ENCODE data around the gene INSIG2.
"Not testable (repeated sequence)": the region's sequence is repeated elsewhere in the genome, so short reads cannot be mapped to it uniquely, and the experiment has no call there.

Gene INSIG2

DNA sequence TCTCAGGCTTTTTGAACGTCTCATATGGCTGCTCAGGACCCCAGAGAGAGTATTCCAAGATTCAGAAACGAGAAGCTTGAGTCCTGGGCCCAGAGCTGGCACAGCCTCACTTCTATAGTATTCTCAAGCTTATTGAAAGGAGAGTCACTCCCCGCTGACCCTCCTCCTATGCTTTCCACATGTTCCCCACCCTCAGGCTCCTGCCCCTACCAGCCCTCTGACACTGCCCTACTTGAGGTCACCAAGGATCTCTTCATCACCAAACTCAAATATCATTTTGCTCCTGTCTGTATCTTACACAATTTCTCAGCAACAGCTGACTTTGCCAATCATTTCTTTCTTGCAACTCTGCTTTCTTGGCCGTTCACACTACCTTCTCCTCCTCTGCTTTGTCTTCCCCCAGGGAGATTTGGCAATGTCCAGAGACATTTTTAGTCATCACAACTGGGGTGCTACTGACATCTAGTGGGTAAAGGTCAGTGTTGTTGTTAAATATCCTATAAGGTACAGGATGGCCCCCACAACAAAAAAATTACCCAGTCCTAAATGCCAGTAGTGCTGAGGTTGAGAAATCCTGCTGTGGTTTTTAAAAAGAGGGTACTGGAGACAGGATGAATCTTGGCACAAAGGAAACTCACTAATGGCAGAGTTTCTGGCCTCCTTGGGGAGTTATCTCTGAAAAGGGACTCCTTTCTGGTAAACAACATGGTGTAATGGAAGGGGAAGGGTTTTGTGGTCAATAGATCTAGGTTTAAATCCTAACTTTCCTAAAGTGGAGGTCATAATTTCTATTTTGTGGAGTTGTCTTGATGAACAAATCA is 26.9 kb upstream of the INSIG2 start:
- peak in 1 of 5 donors; percentile 8 for DNase-seq

DNA sequence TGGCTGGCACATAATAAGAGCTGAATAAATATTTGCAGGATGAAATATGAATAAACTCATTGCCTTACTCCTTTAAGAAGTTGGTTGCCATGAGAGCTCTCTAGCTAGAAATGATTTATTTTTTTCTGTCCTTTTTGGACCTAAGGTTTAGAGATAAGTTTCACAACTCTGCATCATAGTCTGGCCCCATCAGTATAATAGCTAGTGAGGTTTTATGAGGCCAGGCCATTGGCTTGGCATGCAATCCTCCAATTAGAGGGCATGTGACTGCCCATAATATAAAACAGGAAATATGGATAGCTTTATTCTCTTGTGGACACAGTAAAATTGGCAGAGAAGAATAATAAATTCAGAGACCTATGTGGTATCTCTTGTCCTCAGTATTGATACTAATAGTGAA is 26.2 kb upstream of the INSIG2 start:
- DNase-seq: no peak

DNA sequence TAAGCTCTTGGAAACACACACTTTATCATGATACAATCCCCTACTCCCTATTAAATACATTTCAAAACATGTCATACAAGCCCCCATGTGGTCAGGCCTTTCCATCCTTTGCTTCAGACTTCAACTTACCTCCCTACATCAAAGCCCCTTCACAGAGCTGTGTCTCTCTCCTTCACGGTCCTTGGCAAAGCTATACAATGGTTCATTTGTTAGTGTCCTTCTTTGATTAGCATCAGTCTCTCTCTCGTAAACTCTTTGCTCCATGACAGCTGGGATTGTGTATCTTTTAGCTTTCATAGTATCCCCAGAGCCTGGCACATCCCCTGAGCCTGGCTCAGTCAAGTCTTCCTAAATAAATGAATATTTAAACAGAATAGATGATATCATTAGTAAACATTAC is 25.6 kb upstream of the INSIG2 start:
- no peak for DNase-seq

DNA sequence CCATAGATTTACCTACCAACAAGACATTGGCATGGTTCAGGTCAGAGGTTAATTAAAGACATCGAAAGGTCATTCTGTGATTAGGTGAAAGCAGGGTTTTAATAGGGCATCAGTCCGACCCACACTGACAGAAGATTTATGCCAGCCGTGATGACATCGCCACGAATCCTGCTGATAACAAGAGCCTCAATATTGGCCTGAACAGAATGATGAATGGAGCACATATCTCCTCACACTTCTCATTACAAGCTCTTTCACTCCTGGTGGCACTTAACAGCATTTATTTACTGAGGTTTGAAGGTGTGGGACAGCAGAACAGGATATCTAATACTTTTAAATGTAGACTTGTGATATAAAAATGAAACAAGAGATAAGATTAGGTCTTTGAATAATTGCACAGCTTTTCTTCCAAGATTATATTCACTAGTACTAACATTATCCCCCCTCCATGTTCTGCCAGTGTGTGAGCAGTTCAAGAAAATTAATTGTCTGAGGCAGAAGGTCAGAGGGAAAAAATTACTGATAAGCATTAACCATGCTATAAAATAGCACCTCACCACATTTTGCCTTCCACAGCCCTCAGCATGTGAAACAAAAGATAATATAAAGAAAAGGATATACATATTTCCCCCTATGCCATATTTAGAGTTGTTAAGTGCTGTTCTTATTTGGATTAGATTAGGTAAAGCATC is 23.1 kb upstream of the INSIG2 start:
- DNase-seq: no peak

DNA sequence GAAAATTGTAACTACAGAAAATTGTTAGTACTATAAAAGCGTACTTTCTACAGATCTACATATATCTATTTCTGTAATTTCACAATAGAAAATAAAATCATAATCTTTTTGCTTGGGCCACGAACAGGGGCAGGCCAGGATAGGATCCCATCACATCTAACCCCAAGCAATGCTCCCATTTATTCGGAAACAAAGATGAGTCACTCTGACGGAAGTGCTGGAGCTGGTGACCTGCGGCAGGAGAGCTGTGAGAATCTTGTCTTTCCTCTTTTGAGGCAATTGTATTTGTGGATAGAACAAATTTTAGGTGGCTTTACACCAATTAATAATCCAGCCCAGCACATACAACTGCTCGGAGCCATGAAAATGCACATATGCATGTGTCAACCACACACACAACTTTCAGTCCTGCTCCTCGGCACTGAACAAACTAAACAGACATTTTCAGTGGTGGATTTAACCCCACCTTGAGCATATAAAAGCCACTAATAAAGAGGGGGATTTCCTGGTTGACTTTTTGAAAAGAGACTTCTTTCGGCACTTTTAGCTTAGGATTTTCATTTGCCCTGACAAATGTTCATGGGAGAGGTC is 22.3 kb upstream of the INSIG2 start:
- no peak for DNase-seq

DNA sequence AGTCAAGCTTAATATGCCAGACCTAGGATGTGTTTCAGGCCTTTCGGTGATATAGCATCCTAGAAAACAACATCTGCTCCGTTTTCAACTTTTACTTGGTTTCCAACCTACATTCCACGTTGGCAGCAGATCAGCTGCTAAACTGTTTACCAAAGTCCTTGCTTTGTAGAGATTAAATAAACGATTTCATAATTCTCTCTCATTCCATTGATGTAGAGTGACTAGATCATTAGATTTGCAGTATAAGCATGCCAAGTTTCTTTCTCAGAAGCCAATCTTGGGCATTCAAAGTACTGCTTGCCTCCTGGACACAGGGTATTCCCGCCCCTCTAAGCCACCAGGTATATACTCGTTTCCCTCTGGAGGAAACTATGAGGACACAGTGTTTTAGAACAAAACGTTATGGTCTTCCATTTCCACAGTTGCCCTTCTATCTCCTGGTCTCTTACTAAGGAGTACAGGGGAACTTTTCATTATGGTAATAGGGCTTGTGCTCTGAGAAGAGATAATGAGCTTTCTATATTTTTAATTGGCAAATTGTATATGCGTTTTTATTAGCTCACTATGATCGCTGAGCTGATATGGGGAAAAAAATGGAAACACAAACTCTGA is 10.5 kb upstream of the INSIG2 start:
- no peak for DNase-seq

DNA sequence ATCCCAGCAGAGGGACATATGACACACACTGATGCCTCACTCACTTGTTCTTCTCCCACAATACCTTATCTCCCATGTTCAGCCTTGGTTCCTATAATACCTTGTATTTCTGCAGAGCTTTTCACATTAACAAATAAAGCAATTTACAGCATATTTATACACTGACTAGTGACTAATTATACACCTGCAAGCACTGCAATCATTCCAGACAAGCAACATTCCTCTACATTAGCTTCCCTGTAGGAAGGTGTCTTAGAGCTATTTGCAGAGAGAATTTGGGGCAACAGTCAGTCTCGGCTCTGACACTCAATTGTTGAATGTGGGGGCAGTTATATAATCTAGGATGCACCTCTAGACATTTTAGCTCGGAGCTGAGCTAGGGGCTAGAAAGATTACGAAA is 9.5 kb upstream of the INSIG2 start:
- DNase-seq: no peak

DNA sequence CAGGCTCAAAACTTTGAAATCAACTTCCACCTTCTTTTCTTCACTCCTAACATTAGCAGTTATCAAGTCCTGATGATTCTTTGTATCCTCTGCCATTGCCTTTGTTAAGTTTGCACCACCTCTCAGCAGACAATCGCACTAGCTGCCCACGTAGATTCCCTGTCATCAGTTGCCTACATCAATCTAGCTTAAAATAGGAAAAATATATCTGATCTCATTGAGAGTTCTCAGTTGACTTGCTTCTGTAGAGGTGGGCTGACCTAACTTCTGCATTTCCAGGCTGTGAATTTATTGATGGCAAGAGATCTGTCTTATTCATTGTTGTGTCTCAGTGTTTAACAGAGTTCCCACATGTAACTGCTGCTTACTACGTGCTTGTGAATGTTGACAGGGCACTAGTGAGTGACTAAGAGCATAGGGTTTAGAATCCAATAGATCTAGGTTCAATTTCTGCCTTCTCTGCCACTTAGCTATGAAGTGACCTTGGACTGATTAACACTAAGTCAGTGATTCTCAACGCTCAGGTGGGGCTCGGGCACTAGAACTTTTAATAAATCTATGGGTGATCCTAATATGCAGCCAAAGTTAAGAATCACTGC is 3.7 kb upstream of the INSIG2 start:
- DNase-seq: no peak

DNA sequence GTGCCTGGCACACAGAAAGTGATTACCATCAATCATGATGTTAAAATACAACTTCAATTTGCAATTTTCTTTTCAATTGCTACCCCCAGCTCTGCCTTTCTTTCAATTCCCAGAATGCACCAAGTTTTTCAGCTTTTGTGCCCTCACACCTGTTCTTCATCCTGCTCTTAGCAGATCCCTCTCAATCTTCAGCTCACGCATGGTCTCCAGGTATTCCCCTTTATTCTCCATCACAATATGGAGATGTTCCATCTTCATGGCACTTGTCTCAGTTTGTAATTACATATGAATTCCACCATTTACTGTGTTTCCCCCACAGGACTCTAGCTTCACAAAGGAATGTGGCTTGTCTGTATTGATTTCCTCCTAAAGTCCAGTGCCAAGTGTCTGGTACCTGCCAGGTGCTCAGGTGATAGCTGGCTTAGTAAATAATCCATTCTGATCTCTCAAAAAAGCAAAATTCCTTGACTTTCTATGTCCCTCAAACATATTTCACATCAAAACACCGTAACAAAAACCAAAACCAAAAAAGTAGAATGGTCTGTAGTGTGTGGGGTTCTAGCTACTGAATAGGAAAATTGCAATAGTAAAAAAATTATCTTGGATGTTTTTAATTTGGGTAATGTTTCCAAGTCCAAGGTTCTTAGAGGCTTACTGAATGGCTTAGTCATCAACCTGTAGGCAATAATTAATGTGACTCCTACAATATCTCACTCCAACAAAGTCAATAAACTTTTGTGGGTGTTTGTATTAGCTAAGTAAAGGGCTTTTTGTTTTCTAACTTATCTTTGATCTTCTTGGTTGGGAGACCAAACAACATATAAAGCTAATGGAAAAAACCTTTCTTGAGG is 2.9 kb upstream of the INSIG2 start:
- DNase-seq: no peak

DNA sequence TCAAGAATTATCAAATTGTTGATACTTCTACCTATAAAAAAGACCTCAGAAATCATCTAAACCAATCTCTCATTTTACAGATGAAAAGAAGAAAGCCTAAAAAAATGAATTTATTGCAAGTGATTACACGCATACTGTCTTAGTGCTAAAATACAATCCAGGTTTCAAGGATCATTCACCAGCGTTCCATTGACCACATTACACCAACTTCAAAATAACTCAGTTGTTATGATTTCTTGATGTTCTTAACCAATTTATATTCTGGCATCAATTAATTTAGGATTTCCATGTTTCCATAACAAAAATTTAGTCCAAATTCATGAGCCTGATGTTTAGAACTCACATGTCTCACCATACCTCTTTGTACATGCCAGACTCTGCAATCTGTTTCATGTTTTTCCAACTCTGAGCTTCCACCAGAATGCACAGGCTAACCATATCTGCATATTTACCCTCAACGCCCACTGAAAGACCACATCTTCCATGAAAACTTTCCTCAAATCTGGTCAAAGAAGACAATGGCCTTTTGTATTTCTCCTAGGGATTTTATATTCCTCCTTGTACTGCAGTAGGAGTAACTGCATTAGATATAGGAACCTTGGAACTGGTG is 2.1 kb upstream of the INSIG2 start:
- no peak for DNase-seq

DNA sequence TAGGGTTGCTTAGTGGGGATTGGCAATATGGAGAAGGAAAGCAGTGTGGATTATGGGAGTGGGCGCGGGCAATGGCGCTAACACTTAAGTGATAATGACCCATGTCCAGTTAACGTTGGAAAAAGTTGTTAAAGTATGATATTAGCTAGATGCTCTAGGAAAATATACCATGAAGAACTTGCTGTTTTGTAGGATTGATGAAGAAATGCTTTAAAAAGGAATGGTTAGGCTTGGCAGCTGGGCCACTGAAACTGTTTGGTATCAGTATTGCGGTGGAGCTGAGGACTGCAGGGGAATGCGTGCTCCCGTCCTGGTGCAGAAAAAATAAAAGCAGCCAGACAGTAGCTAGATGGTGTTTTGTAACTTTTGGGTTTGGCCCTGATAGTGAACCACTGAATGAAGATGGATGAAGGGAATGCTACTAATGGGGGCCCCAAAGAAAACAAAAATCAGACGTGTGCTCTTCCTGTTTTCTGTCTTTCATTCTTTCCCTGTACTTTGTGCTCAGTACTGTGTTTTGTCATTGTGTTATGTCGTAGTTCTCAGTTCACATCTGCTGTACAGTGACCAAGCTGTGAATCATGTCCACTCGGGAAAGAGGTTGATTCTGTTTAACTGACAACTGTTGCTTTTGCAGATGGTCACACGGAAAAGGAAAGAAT is 999 bp downstream of the INSIG2 start:
- peak in 3 of 5 donors; percentile 2 to 32 (median 4) for DNase-seq

DNA sequence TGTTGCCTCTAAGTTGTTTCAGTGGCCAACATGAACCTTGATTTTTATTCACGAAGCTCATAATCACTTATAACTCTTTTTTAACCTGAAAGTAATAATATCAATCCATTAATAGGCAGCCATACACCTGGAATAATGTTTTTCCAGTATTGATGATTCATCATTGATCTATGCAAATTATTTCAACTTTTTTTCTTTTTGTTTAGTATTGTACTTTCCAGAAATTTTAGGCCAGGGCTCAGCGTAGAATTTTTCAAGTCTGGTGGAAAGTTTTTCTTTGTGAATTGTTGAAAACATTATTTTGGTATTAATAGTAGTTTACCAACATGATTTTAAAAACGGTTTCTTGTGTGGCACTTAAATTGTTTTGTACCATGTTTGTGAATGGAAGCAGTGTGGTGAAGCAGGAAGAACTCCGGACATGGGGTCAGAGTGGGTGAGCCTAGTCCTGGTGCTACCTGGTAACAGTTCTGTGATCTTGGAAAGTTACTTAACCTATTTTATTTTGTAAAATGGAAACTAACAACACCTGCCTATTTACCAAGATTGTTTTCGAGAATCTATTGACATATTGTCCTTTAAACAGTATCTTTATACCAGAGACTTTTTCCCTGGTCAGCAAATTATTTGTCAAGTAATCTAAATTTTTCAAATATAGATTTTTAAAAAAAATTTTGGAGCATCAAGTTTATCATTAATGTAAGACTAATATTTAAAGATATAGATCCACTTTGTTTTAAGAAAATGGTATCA is 2.3 kb downstream of the INSIG2 start:
- DNase-seq: no peak

DNA sequence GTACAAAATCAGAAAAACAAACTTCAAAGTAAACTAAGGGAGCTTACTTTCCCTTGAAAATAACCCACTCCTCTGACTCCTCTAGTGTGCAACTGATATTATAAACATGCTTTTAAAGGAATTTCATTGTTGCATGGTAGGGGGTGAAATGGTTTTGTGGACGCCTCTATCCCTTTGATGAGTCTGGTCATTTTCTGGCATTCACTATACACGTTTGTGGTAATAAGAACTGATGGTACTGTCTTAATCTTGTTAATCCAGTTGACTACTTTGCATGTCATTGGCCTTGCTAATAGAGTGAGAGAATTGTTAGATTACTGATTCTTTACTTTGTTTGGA is 2.8 kb downstream of the INSIG2 start:
- DNase-seq: no peak

DNA sequence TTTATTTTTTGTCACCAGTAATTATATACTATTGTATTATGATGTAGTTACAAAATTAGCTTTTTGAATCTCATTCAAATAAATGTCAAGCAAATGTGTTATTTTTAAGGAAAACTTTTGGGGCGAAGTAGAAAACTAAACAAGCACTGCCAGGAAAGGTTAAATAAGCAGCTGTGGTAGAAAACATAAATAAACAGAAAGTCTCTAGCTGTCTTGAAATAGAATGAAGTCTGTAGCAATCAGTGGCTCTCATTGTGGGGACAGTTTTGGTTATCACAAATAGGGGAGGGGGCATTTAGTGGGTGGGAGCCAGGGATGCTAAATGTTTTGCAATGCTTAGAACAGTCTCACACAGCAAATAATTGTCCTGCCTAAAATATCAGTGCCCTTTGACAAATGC is 3.4 kb downstream of the INSIG2 start:
- no peak for DNase-seq

DNA sequence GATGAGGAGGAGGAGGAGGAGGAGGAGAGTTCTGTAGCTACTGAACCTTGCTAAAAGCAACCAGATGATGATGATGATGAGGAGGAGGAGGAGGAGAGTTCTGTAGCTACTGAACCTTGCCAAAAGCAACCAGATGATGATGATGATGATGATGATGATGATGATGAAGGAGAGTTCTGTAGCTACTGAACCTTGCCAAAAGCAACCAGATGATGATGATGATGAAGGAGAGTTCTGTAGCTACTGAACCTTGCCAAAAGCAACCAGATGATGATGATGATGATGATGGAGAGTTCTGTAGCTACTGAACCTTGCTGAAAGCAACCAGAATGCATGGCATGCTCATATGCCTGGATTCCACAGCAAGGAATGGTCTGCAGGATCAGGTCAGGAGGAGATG is 5.8 kb downstream of the INSIG2 start:
- DNase-seq: not testable (repeated sequence)

DNA sequence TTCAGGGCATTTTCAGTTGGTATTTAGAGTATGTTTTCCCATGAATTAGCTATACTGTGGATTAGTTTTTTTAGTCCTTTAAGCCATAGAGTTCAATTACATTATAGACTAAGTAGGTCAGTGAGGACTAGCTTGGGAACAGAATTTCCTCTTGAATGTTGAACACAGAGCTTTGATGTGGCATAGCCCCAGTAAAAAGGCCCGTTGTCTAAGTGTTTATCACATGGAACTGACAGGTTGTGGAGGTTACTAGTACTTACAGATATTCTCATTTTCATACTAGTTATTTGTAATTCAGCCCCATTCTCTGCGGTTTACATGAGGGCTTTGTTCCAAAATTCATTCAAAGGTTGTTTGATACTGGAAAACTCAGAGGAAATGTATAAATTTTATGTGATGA is 6.2 kb downstream of the INSIG2 start:
- DNase-seq: no peak

DNA sequence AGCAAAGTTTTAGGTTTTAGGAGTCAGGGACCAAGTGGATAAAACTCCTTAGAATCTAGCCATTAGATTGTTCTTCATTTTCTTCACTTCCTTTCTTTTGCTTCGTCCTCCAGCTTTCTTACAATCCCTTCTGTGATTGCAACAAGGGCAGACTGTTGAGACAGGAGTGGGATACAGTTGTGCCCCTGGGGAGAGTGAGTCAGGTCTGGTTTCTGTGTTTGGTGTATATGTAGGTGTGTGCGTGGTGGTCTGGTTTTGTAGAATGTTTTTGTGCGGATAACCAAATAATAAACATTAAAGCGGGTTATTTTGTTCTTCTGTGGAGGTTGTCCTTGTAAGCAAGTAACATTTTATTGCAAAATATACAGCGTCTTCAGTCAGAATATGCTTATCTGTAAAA is 7.3 kb downstream of the INSIG2 start:
- DNase-seq: no peak

DNA sequence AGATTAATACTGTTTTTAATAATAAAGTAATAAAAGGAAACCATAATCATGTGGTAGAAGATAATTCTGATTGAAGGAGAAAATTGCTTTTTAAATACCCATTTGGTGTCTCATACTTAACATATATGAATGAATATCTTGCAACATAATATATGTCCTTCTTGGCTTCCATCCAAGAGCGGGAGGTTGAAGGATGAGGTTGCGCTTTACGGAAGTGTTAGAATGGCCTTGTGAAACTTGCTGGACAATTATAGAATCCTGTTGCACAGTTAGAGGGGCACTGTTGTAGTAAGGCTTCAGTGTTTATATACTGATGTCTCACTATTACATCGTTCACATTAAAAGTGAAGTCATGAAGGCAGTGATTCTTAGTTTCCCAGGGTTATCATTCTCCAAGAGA is 9.4 kb downstream of the INSIG2 start:
- no peak for DNase-seq

DNA sequence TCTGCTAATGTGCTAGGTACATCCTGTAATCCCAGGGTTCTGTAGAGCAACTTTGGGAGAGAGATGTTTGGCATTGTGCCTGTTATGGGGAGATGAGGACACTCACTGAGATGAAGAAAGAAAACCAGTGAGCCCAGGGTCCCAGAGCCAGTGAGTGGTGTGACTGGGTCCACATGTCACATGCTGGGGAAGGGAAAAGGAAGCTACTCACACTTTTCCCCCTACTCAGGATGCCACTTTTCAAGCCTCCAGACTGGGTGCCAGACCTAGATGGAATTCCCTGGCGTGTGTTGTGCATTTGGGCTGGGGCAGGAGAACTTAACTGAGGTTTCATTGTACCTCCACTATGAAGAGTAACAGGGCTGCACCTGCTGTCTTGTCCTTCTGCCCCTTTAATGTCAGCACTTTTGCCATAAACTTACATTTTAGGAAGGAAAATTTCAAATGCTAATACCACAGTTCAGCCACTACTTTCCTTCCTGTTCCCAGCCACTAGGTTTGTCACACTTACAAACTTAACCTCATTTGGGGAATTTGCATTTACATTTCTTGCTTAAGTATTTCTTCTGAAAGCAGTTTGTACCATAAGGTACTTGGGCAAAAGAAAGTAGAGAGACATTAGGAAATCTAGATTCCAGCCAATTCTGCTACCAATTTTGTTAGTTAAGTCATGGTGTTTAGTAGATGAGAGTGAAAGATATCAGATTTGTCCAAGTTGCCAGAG is 10.2 kb downstream of the INSIG2 start:
- DNase-seq: no peak
